Measurements from ENCODE around the gene SYNCRIP. TPM values are rescaled to one million over a fixed set of nuclear protein-coding genes. Genes with fewer than 3 reads are reported as not detected.
"Not testable (repeated sequence)": the region's sequence is repeated elsewhere in the genome, so short reads cannot be mapped to it uniquely, and the experiment has no call there.

SYNCRIP gene
- total RNA-seq, 1 donor from 2014 or later: 88.8 TPM

DNA sequence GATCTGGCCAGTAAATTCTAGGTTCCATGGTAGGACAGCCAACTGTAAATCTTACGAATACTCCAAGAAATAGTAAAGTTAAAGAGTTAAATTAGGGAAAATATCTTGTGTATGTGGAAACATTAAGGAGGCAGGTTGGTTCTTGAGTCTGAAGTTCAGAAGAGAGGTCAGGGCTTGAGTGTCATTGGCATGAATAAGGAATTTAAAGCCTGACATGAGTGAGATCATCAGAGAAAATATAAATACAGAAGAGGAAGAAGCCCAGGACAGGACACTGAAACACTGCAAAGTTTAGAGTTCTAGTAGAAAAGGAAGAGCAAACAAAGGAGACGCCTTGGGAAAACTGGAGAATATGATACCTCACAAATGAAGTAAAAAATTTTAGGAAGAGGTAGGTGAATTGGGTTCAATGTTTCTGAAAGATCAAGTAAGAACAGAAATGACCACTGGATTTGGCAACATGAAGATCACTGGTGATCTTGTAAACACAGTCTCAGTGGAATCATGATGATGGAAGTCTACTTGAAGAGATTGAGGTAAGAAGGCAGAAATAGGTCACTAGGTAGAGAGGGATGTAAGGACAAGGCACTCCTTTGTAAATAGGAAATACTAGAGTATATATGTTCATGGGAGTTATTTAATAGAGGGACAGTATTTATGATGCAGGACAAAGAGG, 41.6 kb upstream of the SYNCRIP start:
- Histone ChIP-seq H3K4me3 (ENCODE audit: low read depth, low read length) (no peak overlapping the region), H3K27me3 (ENCODE audit: control insufficient read depth, insufficient read depth, low read length) (no peaks in the 10 kb centered on the region), H3K36me3 (ENCODE audit: control insufficient read depth, insufficient read depth, low read length) (no peaks in the 10 kb centered on the region)
- no peak for DNase-seq (ENCODE audit: low read depth)
- TF ChIP-seq, protein P1, sequence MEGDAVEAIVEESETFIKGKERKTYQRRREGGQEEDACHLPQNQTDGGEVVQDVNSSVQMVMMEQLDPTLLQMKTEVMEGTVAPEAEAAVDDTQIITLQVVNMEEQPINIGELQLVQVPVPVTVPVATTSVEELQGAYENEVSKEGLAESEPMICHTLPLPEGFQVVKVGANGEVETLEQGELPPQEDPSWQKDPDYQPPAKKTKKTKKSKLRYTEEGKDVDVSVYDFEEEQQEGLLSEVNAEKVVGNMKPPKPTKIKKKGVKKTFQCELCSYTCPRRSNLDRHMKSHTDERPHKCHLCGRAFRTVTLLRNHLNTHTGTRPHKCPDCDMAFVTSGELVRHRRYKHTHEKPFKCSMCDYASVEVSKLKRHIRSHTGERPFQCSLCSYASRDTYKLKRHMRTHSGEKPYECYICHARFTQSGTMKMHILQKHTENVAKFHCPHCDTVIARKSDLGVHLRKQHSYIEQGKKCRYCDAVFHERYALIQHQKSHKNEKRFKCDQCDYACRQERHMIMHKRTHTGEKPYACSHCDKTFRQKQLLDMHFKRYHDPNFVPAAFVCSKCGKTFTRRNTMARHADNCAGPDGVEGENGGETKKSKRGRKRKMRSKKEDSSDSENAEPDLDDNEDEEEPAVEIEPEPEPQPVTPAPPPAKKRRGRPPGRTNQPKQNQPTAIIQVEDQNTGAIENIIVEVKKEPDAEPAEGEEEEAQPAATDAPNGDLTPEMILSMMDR (IDR thresholded peaks at IDR 0.05; ENCODE audit: insufficient read depth, low read length, poor library complexity, severe bottlenecking): no peak

DNA sequence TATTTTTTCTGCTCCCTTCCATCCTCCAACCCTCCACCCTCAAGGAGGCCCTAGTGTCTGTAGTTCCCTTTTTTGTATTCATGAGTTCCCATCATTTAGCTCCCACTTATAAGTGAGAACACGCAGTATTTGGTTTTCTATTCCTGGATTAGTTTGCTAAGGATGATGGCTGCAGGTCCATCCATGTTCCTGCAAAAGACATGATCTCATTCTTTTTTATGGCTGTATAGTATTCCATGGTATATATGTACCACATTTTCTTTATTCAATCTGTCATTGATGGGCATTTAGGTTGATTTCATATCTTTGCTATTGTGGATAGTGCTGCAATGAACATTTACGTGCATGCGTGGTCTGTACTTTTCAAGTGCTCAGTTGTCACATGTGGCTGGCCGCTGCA, 39.2 kb upstream of the SYNCRIP start:
- not testable (repeated sequence) for H3K4me3 ChIP-seq (ENCODE audit: low read depth, low read length); H3K36me3 ChIP-seq (ENCODE audit: control insufficient read depth, insufficient read depth, low read length); DNase-seq (ENCODE audit: low read depth); H3K27me3 ChIP-seq (ENCODE audit: control insufficient read depth, insufficient read depth, low read length)

DNA sequence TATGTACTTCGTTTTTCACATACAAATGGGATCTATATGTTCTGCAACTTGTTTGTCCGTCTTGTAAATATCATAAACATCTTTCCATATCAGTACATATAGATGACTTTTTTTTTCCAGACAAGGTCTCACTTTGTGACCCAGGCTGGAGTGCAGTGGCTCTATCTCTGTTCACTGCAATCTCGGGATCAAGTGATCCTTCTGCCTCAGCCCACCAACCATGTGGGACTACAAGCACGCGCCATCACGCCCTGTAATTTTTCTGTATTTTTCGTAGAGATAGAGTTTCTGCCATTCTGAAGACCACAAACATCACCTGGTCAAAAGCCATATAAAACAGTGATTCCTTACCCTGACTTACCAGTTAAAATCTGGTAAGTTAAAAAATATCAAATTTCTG, 37.7 kb upstream of the SYNCRIP start:
- TF ChIP-seq, protein P1 (IDR thresholded peaks at IDR 0.05; ENCODE audit: insufficient read depth, low read length, poor library complexity, severe bottlenecking): no peak
- no peak overlapping the region for H3K4me3 ChIP-seq (ENCODE audit: low read depth, low read length)
- H3K36me3 ChIP-seq (ENCODE audit: control insufficient read depth, insufficient read depth, low read length): no peaks in the 10 kb centered on the region
- H3K27me3 ChIP-seq (ENCODE audit: control insufficient read depth, insufficient read depth, low read length): no peaks in the 10 kb centered on the region
- no peak for DNase-seq (ENCODE audit: low read depth)

DNA sequence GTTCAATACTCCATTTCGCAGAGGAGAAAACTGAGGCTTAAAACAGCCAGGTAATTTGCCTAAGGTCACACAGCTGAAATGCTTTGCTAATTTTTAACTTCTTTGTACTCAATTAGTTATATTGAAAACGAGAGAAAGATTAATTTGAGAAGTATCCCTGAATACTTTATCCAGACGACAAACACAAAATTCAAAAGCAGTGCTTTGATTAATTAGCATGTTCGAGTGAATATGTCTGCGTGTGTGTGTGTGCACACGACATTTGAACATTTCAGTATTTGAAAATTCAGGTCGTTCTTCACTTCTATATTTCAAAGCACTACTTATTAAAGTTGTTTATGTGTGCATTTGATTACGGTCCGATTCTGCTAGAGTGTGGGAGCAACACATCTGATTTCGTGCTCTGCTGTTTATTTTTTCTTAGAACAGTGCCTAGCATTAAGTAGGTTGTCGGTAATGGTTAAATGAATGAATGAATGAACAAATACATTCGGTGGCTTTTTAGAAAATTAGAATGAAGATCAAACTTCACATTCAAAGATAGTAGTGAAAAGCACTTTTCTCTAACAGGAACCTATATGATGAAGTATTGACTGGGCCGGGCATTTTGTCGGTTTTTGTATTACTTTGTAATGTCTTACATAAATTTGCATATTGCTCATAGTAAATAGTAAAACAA, 36.9 kb upstream of the SYNCRIP start:
- Histone ChIP-seq H3K4me3 (ENCODE audit: low read depth, low read length) (peak overlapping the region; percentile 59), H3K36me3 (ENCODE audit: control insufficient read depth, insufficient read depth, low read length) (no peaks in the 10 kb centered on the region), H3K27me3 (ENCODE audit: control insufficient read depth, insufficient read depth, low read length) (no peaks in the 10 kb centered on the region)
- TF ChIP-seq, protein P1 (IDR thresholded peaks at IDR 0.05; ENCODE audit: insufficient read depth, low read length, poor library complexity, severe bottlenecking): no peak
- no peak for DNase-seq (ENCODE audit: low read depth)

DNA sequence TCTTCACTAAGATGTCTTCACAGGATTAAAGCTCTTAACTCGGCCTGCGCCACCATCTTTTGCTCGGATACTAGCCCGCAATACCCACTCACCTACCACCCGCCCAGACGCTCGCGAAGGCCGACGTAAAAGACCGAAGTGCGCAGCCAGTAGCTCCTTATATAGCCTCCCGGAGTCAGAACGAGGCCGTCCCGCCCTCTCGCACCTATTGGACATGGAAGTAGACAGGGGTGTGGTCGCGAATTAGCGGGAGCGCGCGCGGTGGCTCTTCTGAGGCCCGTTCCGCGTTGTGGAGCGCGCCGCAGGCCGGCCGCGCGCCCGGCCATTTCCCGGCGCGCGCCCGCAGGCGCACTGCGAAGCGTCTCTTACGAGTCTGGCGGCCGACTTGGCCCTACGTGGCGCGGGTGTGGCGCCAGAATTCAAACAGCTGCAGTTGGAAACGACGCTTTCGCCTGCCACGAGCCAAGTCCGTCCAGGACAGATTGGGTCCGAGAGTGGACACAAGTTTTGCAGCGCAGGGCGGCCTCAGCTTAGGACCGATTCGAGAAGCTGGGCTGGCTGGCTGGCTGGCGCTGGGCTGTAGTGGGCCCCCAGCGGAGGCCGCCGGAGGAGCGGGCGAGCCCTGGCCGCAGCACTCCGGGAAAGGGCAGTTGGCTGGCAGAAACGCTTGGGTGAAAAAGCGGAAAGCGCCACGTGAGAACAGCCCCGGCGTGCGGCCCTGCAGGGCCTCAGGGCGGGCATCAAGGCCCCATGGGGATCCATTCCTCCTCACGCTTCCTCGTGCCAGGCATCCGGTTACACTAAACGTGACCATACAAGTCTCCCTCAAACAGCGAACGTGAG, 36.1 kb upstream of the SYNCRIP start:
- TF ChIP-seq, protein P1 (IDR thresholded peaks at IDR 0.05; ENCODE audit: insufficient read depth, low read length, poor library complexity, severe bottlenecking): no peak
- Histone ChIP-seq H3K27me3 (ENCODE audit: control insufficient read depth, insufficient read depth, low read length) (no peaks in the 10 kb centered on the region), H3K4me3 (ENCODE audit: low read depth, low read length) (peak overlapping the region; percentile 77)

DNA sequence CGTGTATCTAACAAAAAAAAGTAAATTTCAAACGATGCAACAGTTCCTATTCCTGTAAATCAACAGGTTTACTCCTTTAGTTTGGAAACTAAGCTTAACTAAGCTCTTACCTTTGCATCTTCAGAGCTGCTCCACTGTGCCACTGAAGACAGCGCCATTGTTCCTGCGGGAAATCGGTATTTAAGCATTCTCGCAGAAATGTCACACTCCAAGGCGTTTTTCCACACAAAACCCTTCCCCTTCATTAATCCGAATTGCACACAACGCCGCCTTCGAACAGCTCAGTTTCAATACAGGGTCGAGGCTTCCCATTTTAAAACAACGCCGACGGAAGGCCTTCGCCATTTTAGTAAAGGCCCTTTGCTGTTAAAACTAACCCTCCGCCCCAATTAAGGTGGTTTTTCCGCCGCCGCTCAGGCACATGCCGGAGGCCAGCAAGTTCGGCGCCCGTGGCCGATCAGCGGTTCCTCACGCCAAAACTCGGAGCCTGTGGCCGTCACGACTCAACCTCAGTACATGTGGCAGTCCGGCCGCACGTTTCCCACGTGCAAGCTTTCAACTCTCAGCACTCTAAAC, 35.4 kb upstream of the SYNCRIP start:
- TF ChIP-seq, protein P1 (IDR thresholded peaks at IDR 0.05; ENCODE audit: insufficient read depth, low read length, poor library complexity, severe bottlenecking): no peak
- Histone ChIP-seq H3K4me3 (ENCODE audit: low read depth, low read length) (peak overlapping the region; percentile 77), H3K27me3 (ENCODE audit: control insufficient read depth, insufficient read depth, low read length) (no peaks in the 10 kb centered on the region), H3K36me3 (ENCODE audit: control insufficient read depth, insufficient read depth, low read length) (no peaks in the 10 kb centered on the region)
- DNase-seq (ENCODE audit: low read depth): no peak

More for the DNA sequence above, 36.1 kb upstream of the SYNCRIP start:
- no peaks in the 10 kb centered on the region for H3K36me3 ChIP-seq (ENCODE audit: control insufficient read depth, insufficient read depth, low read length)
- peak; percentile 94 for DNase-seq (ENCODE audit: low read depth)

All from kidney epithelial cell (primary cell).